Lower leg skin (tissue), 4 donors: ENCODE measurements around the gene KRI1. TPM values are rescaled to one million over a fixed set of nuclear protein-coding genes. Genes with fewer than 3 reads are reported as not detected.
A peak's percentile ranks its signal among the peaks of the same experiment; 100 is the strongest.

Experiments
- DNase-seq, 2 donors: peaks; one replicate each; pipeline ENCODE4 v3.0.0-alpha.2; 2019; ENCODE audit warnings: low spot score in 2 of 2
- H3K4me3 ChIP-seq: fragments of 200-600 bp; sonication (generic); 2 replicates; pipeline ENCODE4 v1.5.1; 2017; ENCODE audit warnings: mild to moderate bottlenecking, low read depth; ENCODE audit not compliant: poor library complexity, severe bottlenecking
- POLR2A ChIP-seq, 2 donors: fragments of 450-650 bp; IDR thresholded peaks; one replicate each; pipeline ENCODE4 v1.6.1; 2016 to 2017; ENCODE audit warnings: antibody characterized with exemption in 2 of 2, mild to moderate bottlenecking in 1 of 2, moderate library complexity in 1 of 2
- WGBS, 2 donors: methylation state at CpG; one replicate each; pipeline ENCODE4 v1.1.5; 2018; 5-methylcytosine and 5-hydroxymethylcytosine counted together
- intact Hi-C: fragments of 100-400 bp; cut with DNase I; formaldehyde crosslinking; loops from one replicate; pipeline ENCODE4 v1.15.0; 2023; ENCODE audit warnings: low total_unique reads
- total RNA-seq, 4 donors: library from RNA; depleted of rRNA; stranded (reverse); fragments of >200 nt; gene quantifications; one replicate each; pipeline ENCODE4 v1.1.0, GENCODE V29; 2016
- TF ChIP-seq, protein P1 (sequence below), 3 donors: fragments of 450-650 bp; IDR thresholded peaks; one replicate each; pipeline ENCODE4 v1.5.1; 2016; ENCODE audit warnings: antibody characterized with exemption in 3 of 3, mild to moderate bottlenecking in 3 of 3, moderate library complexity in 2 of 3

Gene KRI1
- total RNA-seq, 4 donors from 2014 or later, result 23.8 to 59.3 (median 29.4) TPM

DNA sequence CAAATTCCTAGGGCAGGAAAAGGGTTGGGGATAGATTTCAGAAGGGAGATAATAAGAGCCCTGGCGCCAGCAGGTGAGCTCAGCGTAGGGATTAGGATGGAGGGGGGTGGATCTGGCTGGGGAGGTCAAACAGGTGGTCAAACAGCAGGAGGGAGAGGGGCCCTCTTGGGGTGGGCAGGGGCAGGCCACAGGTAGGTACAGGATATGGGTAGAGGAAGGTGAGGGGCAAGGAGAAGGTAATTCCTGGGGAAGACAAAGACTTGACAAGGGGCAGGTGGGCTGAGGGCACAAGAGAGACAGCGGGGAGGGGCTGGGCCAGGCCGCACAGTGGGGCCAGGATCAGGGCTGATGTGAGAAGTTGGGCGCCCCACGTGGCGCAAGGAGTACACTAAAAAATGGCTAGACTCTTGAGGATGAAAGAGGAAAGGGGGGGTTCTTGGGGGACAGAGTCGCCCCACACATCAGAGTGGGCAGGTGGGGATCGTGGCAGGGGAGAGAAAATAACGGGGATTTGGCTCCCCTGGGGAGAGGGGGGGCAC, 713 bp downstream of the KRI1 start:
- H3K4me3 ChIP-seq, result peak overlapping the region; percentile 74
- no peak for DNase-seq
- WGBS, 2 donors, result 8 to 9% methylated on average over 10 of the region's 10 CpGs
- TF ChIP-seq, protein P1, sequence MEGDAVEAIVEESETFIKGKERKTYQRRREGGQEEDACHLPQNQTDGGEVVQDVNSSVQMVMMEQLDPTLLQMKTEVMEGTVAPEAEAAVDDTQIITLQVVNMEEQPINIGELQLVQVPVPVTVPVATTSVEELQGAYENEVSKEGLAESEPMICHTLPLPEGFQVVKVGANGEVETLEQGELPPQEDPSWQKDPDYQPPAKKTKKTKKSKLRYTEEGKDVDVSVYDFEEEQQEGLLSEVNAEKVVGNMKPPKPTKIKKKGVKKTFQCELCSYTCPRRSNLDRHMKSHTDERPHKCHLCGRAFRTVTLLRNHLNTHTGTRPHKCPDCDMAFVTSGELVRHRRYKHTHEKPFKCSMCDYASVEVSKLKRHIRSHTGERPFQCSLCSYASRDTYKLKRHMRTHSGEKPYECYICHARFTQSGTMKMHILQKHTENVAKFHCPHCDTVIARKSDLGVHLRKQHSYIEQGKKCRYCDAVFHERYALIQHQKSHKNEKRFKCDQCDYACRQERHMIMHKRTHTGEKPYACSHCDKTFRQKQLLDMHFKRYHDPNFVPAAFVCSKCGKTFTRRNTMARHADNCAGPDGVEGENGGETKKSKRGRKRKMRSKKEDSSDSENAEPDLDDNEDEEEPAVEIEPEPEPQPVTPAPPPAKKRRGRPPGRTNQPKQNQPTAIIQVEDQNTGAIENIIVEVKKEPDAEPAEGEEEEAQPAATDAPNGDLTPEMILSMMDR (IDR thresholded peaks at IDR 0.05), result no peak
- no peak for TF ChIP-seq POLR2A (IDR thresholded peaks at IDR 0.05)
- intact Hi-C loops, result no loop called here

DNA sequence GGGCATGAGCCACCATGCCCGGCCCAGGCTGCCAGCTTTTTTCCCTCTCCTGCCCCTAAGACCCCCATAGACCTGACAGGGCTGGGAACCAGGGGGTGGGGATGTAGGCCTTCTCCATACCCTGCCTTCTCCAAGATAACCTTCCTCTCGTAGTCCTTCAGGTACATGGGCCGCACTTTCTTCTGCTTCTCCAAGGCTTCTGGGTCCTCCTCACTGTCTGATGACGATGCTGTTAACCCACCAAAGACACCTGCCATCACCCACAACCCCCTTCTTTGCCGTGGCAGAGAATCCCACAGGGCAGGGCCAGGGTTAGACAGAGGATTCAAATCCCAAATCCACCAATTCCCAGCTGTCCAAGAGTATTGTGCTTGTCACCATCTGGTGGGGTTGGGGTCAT, 3.2 kb downstream of the KRI1 start:
- intact Hi-C loops, result no loop called here
- no peak for DNase-seq
- 82 to 96% methylated on average over 5 of the region's 5 CpGs for WGBS, 2 donors
- TF ChIP-seq, protein P1 (IDR thresholded peaks at IDR 0.05), result no peak
- no peak for TF ChIP-seq POLR2A (IDR thresholded peaks at IDR 0.05)
- no peak overlapping the region for H3K4me3 ChIP-seq

DNA sequence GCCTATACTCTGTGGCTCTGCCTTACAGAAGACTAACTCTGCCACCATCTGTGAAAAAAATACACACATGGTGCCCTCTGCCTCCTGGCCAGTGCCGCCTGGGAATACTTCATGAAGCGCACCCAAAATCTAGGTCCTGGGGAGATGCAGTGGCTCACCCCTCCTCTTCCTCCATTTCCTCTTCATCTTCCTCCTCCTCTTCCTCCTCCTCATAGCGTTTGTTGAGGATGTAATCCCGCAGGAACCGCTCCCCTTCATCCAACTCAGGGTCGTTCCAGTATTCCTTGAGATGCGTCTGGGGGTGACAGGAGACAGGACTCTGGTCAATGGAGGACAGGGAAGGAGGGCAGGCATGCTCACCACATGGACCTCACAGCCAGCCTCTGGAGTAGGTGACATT, 5.7 kb downstream of the KRI1 start:
- WGBS, 2 donors, result 89 to 90% methylated on average over 7 of the region's 7 CpGs
- no peak for DNase-seq
- intact Hi-C loops, result no loop called here
- no peak overlapping the region for H3K4me3 ChIP-seq
- no peak for TF ChIP-seq POLR2A (IDR thresholded peaks at IDR 0.05)
- TF ChIP-seq, protein P1 (IDR thresholded peaks at IDR 0.05), result no peak

DNA sequence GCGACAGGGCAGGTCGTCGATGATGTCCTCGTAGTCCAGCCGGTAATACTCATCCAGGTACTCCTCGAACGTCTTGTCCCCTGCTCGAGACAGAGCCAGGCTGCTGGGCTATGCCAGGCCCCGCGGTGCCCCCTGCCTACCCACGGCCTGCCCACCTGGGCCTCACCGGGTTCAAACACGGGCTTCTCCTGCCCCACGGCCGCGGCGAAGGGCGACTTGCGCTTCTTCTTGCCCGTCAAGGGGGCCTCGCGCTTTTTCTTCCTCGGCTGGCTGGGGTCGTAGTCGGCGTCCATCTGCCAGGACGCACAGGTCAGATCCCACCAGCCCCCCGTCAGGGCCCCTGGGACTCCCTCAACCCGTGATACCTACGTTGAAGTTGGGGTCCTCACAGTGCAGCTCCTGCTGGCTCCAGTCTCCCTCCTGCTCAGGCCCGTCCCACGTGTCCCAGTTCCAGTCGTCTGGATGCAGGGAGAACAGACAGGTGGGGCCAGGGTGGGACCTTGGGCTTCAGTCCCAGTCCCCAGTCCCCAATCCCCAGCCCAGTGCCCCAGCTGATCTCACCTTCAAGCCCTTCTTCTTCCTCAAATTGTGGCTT, 8.1 kb downstream of the KRI1 start:
- WGBS, 2 donors, result 92 to 93% methylated on average over 32 to 33 of the region's 33 CpGs
- intact Hi-C loops, result loop anchor here (10.0 kb wide), 1 partner anchor 53 kb away; the partner anchor contains the start of gene KEAP1
- no peak overlapping the region for H3K4me3 ChIP-seq
- TF ChIP-seq, protein P1 (IDR thresholded peaks at IDR 0.05), result no peak
- TF ChIP-seq POLR2A (IDR thresholded peaks at IDR 0.05), result no peak
- no peak for DNase-seq

DNA sequence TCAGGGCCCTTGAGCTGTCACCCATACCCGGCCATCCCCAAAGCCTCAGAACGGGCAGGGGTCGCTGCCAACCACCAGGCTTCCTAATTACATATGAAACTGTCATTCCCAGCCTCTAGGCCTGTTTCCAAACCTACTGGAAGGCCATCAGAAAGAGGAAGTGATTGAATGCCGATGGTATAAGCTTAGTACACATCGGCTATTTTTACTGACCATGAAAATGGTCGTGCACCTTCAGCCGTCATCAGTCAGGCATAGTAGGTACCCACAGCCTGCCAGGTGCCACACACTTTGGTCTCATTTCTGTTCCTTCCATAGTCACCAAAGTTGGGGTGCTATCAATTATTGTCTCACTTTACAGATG, 10.2 kb downstream of the KRI1 start:
- H3K4me3 ChIP-seq, result no peak overlapping the region
- 36 to 58% methylated on average over 7 of the region's 7 CpGs for WGBS, 2 donors
- no peak for TF ChIP-seq POLR2A (IDR thresholded peaks at IDR 0.05)
- TF ChIP-seq, protein P1 (IDR thresholded peaks at IDR 0.05), result no peak
- intact Hi-C loops, result loop anchor here (10.0 kb wide), 1 partner anchor 51 kb away; the partner anchor contains the start of gene KEAP1
- DNase-seq, result no peak
